K562 (cell line): ENCODE measurements around the gene DYDC1. TPM values are rescaled to one million over a fixed set of nuclear protein-coding genes. Genes with fewer than 3 reads are reported as not detected.

Experiments used
- ATAC-seq: fragments of 200-7000 bp; cut with Tn5 transposase; 3 replicates; pipeline ENCODE4 v1.9.1; 2020; ENCODE audit warnings: moderate library complexity
- BruUV-seq: library from RNA; stranded (reverse); fragments of 400-500 nt; replicated peaks from 2 replicates; lab custom pipeline; 2021; lab: Mats Ljungman, UMichigan
- CTCF ChIA-PET: fragments of 300-600 bp; formaldehyde crosslinking; extraction: SDS; loops from one replicate; lab custom pipeline; 2021; ENCODE audit warnings: low intra/inter-chr PET ratio; lab: Yijun Ruan, JAX
- POLR2A ChIA-PET: fragments of 300-600, 350-650 bp; sonication (Branson Sonifier 250); formaldehyde crosslinking; extraction: SDS; loops from one replicate; lab custom pipeline; 2021; ENCODE audit warnings: antibody characterized with exemption, inconsistent platforms; lab: Yijun Ruan, JAX
- DNase-seq, 4 experiments: peaks; one replicate each; pipeline versions ENCODE4 v3.0.0 to v3.0.0-alpha.2; 2011 to 2018; ENCODE audit warnings: low spot score in 3 of 4, mixed read lengths in 3 of 4; ENCODE audit errors: extremely low read depth in 1 of 4
- FAIRE-seq: peaks from 2 replicates; lab custom pipeline; 2011; peaks lifted over from hg19 to GRCh38; lab: Jason Lieb, UNC
- H2AFZ ChIP-seq: 2 replicates; pipeline ENCODE4 v1.6.0; 2011; ENCODE audit warnings: low read depth, low read length, control low read depth, inconsistent platforms
- H3K27ac ChIP-seq: fragments of 200-600 bp; 3 replicates; pipeline ENCODE4 v1.8.0; 2011; ENCODE audit warnings: low read depth, mild to moderate bottlenecking, control low read depth, inconsistent platforms, low read length, moderate library complexity, mixed read lengths; ENCODE audit errors: extremely low read depth
- H3K27me3 ChIP-seq, 2 experiments: fragments of 300-600 bp in 1 of 2; 2 replicates in 1 of 2; 3 replicates in 1 of 2; pipeline versions ENCODE4 v1.6.0 to v1.8.0; 2011; ENCODE audit warnings: inconsistent platforms in 2 of 2, low read length in 2 of 2, mild to moderate bottlenecking in 1 of 2, mixed read lengths in 1 of 2, moderate library complexity in 1 of 2; ENCODE audit not compliant: control insufficient read depth in 2 of 2, insufficient read depth in 2 of 2
- H3K36me3 ChIP-seq: fragments of 300-600 bp; 3 replicates; pipeline ENCODE4 v1.8.0; 2011; ENCODE audit warnings: mild to moderate bottlenecking, low read length, inconsistent platforms; ENCODE audit not compliant: control insufficient read depth, insufficient read depth
- H3K4me1 ChIP-seq, 2 experiments: fragments of 200-600 bp in 1 of 2; replicated peaks in 1 of 2; 2 replicates in 1 of 2; 3 replicates in 1 of 2; pipeline versions ENCODE4 v1.5.1 to v1.8.0; 2011; ENCODE audit warnings: inconsistent platforms in 2 of 2, low read length in 2 of 2, mild to moderate bottlenecking in 1 of 2, mixed read lengths in 1 of 2, moderate library complexity in 1 of 2; ENCODE audit not compliant: control insufficient read depth in 2 of 2, insufficient read depth in 2 of 2
- H3K4me2 ChIP-seq: 2 replicates; pipeline ENCODE4 v1.6.1; 2011; ENCODE audit warnings: low read length, control low read depth, inconsistent platforms, mixed read lengths; ENCODE audit not compliant: insufficient read depth
- H3K4me3 ChIP-seq: fragments of 200-600 bp; sonication (generic), shearing (Covaris generic); 2 replicates; pipeline ENCODE4 v1.5.1; 2016; ENCODE audit warnings: control low read depth, inconsistent platforms
- H3K79me2 ChIP-seq: fragments of 200-600 bp; 3 replicates; pipeline ENCODE4 v1.8.0; 2011; ENCODE audit warnings: low read length, inconsistent platforms; ENCODE audit not compliant: control insufficient read depth, insufficient read depth
- H3K9ac ChIP-seq, 2 experiments: 2 replicates each; pipeline versions ENCODE4 v1.6.0 to v1.6.1; 2011; ENCODE audit warnings: low read depth in 2 of 2, low read length in 2 of 2, control low read depth in 1 of 2, inconsistent platforms in 1 of 2, mild to moderate bottlenecking in 1 of 2, mixed read lengths in 1 of 2; ENCODE audit not compliant: insufficient read depth in 1 of 2
- H3K9me1 ChIP-seq: one replicate; pipeline ENCODE4 v1.6.0; 2011; ENCODE audit warnings: inconsistent platforms, mild to moderate bottlenecking, low read length, moderate library complexity; ENCODE audit not compliant: control insufficient read depth, insufficient read depth
- H3K9me3 ChIP-seq: replicated peaks from 2 replicates; pipeline ENCODE4 v1.5.1; 2011; ENCODE audit warnings: low read depth, low read length, inconsistent platforms; ENCODE audit not compliant: control insufficient read depth, insufficient read depth
- H4K20me1 ChIP-seq: replicated peaks from 2 replicates; pipeline ENCODE4 v1.6.1; 2011; ENCODE audit warnings: low read length, inconsistent platforms, mixed read lengths; ENCODE audit not compliant: control insufficient read depth, insufficient read depth
- CHD1 ChIP-seq: fragments of 200-600 bp; sonication (generic); IDR thresholded peaks from one replicate; pipeline ENCODE4 v1.6.1; 2012; ENCODE audit warnings: mild to moderate bottlenecking, moderate library complexity, low read length, inconsistent platforms
- STAG1 ChIP-seq: sonication (generic); formaldehyde crosslinking; IDR thresholded peaks from 2 replicates; pipeline ENCODE4 v1.5.0; 2020; ENCODE audit warnings: missing genetic modification reagents, borderline replicate concordance
- ZNF146 ChIP-seq: IDR thresholded peaks from one replicate; pipeline ENCODE4 v1.6.1; 2018; ENCODE audit warnings: missing compliant biosample characterization; ENCODE audit not compliant: unreplicated experiment
- WGBS: fragments of 100-300 bp; shearing (Covaris generic); methylation state at CpG from one replicate; pipeline ENCODE4 v1.1.6; 2016; ENCODE audit warnings: low coverage, mixed read lengths; ENCODE audit not compliant: insufficient coverage; ENCODE audit errors: missing lambda C conversion rate; 5-methylcytosine and 5-hydroxymethylcytosine counted together
- in situ Hi-C: fragments of 300-500 bp; cut with MboI; formaldehyde crosslinking; loops from 4 replicates; pipeline ENCODE4 v1.15.0; 2018; ENCODE audit warnings: inconsistent platforms, mixed read lengths
- intact Hi-C: fragments of 100-400 bp; cut with micrococcal nuclease; formaldehyde crosslinking; loops from 2 replicates; pipeline ENCODE4 v1.14.2; 2022
- polyA plus RNA-seq, 8 experiments: library from polyadenylated mRNA; depleted of rRNA in 4 of 8; stranded (reverse) in 5 of 8; unstranded in 3 of 8; fragments of >200 nt; fragmentation: Nextera tagmentation in 2 of 8; fragmentation: Illumina TruSeq in 1 of 8; extraction: Ambion mirVana in 2 of 8; extraction: Trizol in 1 of 8; gene quantifications; 2 replicates each; pipeline versions ENCODE4 v1.2.1 to v1.2.3, GENCODE V29; 2011 to 2014; ENCODE audit warnings: inconsistent platforms in 1 of 8, missing spikeins in 1 of 8
- total RNA-seq, 7 experiments: library from RNA; depleted of rRNA in 6 of 7; stranded (reverse); fragments of >200 nt in 6 of 7; fragmentation: Illumina TruSeq in 2 of 7; extraction: Trizol in 2 of 7; gene quantifications; 2 replicates each; pipeline versions ENCODE4 v1.2.1 to v1.2.3, GENCODE V29; 2011 to 2021; ENCODE audit warnings: low replicate concordance in 1 of 7

The DYDC1 gene
- total and polyA plus RNA-seq, 9 of the 15 experiments (the other 6 are each of a cell fraction or from before 2014, with no cell fraction given): not detected

GRCh38 chr10:80292607-80293239 is 63.8 kb downstream of the DYDC1 start:
- H3K36me3 ChIP-seq: no peaks in the 10 kb centered on the region
- DNase-seq (no peak), FAIRE-seq (no peak), ATAC-seq (no peak)
- no peak overlapping the region for H3K27ac ChIP-seq
- no peaks in the 10 kb centered on the region for H3K9me3 ChIP-seq
- H3K9ac ChIP-seq: no peak overlapping the region
- BruUV-seq: no TSS peak
- intact Hi-C loops (no loop called here), in situ Hi-C loops (no loop called here)
- ChIA-PET CTCF (no interaction called here), POLR2A (interaction anchor here (0.6 kb wide), 1 partner anchor 10 kb away, joined by 3 read pairs; no protein-coding TSS in a partner anchor)
- no peaks in the 10 kb centered on the region for H3K9me1 ChIP-seq
- H3K4me1 ChIP-seq: no peaks in the 10 kb centered on the region
- no peak overlapping the region for H3K4me3 ChIP-seq
- no peak overlapping the region for H2AFZ ChIP-seq
- peaks cover 3 to 21% of the 10 kb centered on the region in 2 experiments for H3K27me3 ChIP-seq
- no peaks in the 10 kb centered on the region for H4K20me1 ChIP-seq
- TF ChIP-seq STAG1: no peak
- TF ChIP-seq ZNF146: no peak
- H3K4me2 ChIP-seq: no peak overlapping the region
- no peaks in the 10 kb centered on the region for H3K79me2 ChIP-seq
- 0% methylated on average over 6 of the region's 6 CpGs for WGBS

GRCh38 chr10:80290474-80291220 is 65.9 kb downstream of the DYDC1 start:
- Histone ChIP-seq H3K4me1 (no peaks in the 10 kb centered on the region), H4K20me1 (no peaks in the 10 kb centered on the region), H3K79me2 (no peaks in the 10 kb centered on the region), H3K4me2 (no peak overlapping the region), H3K27ac (no peak overlapping the region), H3K9ac (no peak overlapping the region), H3K9me3 (no peaks in the 10 kb centered on the region), H3K36me3 (no peaks in the 10 kb centered on the region), H3K9me1 (no peaks in the 10 kb centered on the region), H3K4me3 (no peak overlapping the region), H3K27me3 (peaks cover 8 to 24% of the 10 kb centered on the region in 2 experiments), H2AFZ (no peak overlapping the region)
- ATAC-seq: no peak
- BruUV-seq: no TSS peak
- DNase-seq: no peak
- in situ Hi-C loops (no loop called here), intact Hi-C loops (no loop called here)
- WGBS: 1% methylated on average over 4 of the region's 4 CpGs
- TF ChIP-seq CHD1: no peak
- POLR2A ChIA-PET: interaction anchor here (1.0 kb wide), 1 partner anchor 20 kb away, joined by 3 read pairs; no protein-coding TSS in a partner anchor
- FAIRE-seq: no peak
- CTCF ChIA-PET: no interaction called here
